A673 (cell line): ENCODE results near the gene SLC37A3. TPM values are rescaled to one million over a fixed set of nuclear protein-coding genes. Genes with fewer than 3 reads are reported as not detected.

Experiments used
- BruUV-seq: library from RNA; stranded (reverse); fragments of 400-500 nt; replicated peaks from 2 replicates; lab custom pipeline; 2021; lab: Mats Ljungman, UMichigan
- CTCF ChIA-PET: fragments of 300-600 bp; sonication (Branson Sonifier 250); formaldehyde crosslinking; loops from one replicate; lab custom pipeline; 2022; ENCODE audit warnings: antibody characterized with exemption; lab: Charles Lee
- POLR2A ChIA-PET: fragments of 300-600 bp; sonication (Branson Sonifier 250); formaldehyde crosslinking; loops from one replicate; lab custom pipeline; 2022; ENCODE audit warnings: antibody characterized with exemption; ENCODE audit not compliant: low non-redundant PET; lab: Charles Lee
- DNase-seq: peaks from one replicate; pipeline ENCODE4 v3.0.0-alpha.2; 2015; ENCODE audit warnings: low spot score
- H3K27ac ChIP-seq: fragments of 200-600 bp; sonication (generic); 2 replicates; pipeline ENCODE4 v1.5.1; 2016; ENCODE audit warnings: mixed run types, low read depth, mild to moderate bottlenecking, mixed read lengths, antibody characterized with exemption, low read length; ENCODE audit not compliant: poor library complexity, severe bottlenecking
- H3K27me3 ChIP-seq: fragments of 200-600 bp; sonication (generic); replicated peaks from 2 replicates; pipeline ENCODE4 v1.6.1; 2017; ENCODE audit warnings: mixed run types, low read depth, mild to moderate bottlenecking, mixed read lengths, antibody characterized with exemption, low read length; ENCODE audit not compliant: insufficient read depth, poor library complexity
- H3K36me3 ChIP-seq: fragments of 200-600 bp; sonication (generic); 2 replicates; pipeline ENCODE4 v1.6.1; 2016; ENCODE audit warnings: mixed run types, mild to moderate bottlenecking, mixed read lengths, antibody characterized with exemption, low read length; ENCODE audit not compliant: insufficient read depth, poor library complexity, severe bottlenecking
- H3K4me1 ChIP-seq: fragments of 200-600 bp; sonication (generic); 2 replicates; pipeline ENCODE4 v1.6.1; 2017; ENCODE audit warnings: mixed run types, mild to moderate bottlenecking, mixed read lengths, antibody characterized with exemption, low read length; ENCODE audit not compliant: insufficient read depth, poor library complexity, severe bottlenecking
- H3K4me3 ChIP-seq: fragments of 200-600 bp; sonication (generic); 2 replicates; pipeline ENCODE4 v1.5.1; 2016; ENCODE audit warnings: low read depth, mixed run types, mild to moderate bottlenecking, mixed read lengths, low read length; ENCODE audit not compliant: poor library complexity, severe bottlenecking
- H3K9me3 ChIP-seq: fragments of 200-600 bp; sonication (generic); 2 replicates; pipeline ENCODE4 v1.6.1; 2016; ENCODE audit warnings: mixed run types, low read depth, mild to moderate bottlenecking, mixed read lengths, antibody characterized with exemption, low read length; ENCODE audit not compliant: poor library complexity, severe bottlenecking
- CTCF ChIP-seq: fragments of 300-800, 200-600 bp; sonication (generic); conservative IDR thresholded peaks from 2 replicates; pipeline ENCODE4 v1.5.1; 2017; ENCODE audit warnings: low read depth, mild to moderate bottlenecking, antibody characterized with exemption, low read length, moderate library complexity, mixed read lengths
- EZH2 ChIP-seq: fragments of 200-600 bp; sonication (generic); IDR thresholded peaks from 2 replicates; pipeline ENCODE4 v1.6.1; 2017; ENCODE audit warnings: borderline replicate concordance, low read depth, mild to moderate bottlenecking, mixed read lengths, antibody characterized with exemption, low read length; ENCODE audit not compliant: poor library complexity, severe bottlenecking
- intact Hi-C: fragments of 100-400 bp; cut with micrococcal nuclease; formaldehyde crosslinking; loops from one replicate; pipeline ENCODE4 v1.10.0; 2022; ENCODE audit not compliant: unreplicated experiment
- total RNA-seq: library from RNA; stranded (reverse); gene quantifications from 2 replicates; pipeline ENCODE4 v1.2.3, GENCODE V29; 2021

The SLC37A3 gene
- total RNA-seq, 1 experiment from 2014 or later: 34.7 TPM

DNA sequence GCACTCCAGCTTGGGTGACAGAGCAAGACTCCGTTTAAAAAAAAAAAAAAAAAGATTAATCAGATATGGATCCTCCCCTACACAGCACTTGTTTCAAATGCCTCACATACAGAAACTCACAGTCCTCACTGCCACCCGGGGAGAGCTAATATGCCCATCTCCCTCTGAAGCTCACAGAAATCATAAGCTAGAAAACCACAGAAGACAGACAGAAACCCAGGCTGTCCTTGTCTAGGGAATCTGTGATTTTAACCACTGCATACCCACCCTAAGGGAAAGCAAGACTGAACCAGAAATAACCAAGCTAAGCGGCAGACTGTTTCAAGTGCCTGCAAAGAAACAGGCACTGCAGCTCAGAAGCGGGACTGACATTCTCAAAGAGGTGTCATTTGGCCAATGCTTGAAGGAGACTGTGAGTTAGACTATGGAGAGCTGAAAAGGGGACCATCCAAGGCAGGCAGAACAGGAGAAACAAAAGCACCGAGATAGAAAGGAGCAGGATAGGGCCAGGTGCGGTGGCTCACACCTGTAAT, 37.6 kb downstream of the SLC37A3 start:
- H3K4me1 ChIP-seq: no peaks in the 10 kb centered on the region
- intact Hi-C loops: no loop called here
- H3K27ac ChIP-seq: no peak overlapping the region
- H3K9me3 ChIP-seq: no peaks in the 10 kb centered on the region
- ChIA-PET POLR2A (no interaction called here), CTCF (no interaction called here)
- H3K4me3 ChIP-seq: no peak overlapping the region
- H3K36me3 ChIP-seq: no peaks in the 10 kb centered on the region
- TF ChIP-seq EZH2: no peak
- TF ChIP-seq CTCF: no peak
- DNase-seq: no peak
- H3K27me3 ChIP-seq: no peaks in the 10 kb centered on the region
- BruUV-seq: no TSS peak

GRCh38 chr7:140358412-140359051, 39.8 kb downstream of the SLC37A3 start:
- no TSS peak for BruUV-seq
- no peak overlapping the region for H3K27ac ChIP-seq
- H3K27me3 ChIP-seq: no peaks in the 10 kb centered on the region
- H3K4me3 ChIP-seq: no peak overlapping the region
- ChIA-PET CTCF (no interaction called here), POLR2A (no interaction called here)
- intact Hi-C loops: no loop called here
- no peaks in the 10 kb centered on the region for H3K9me3 ChIP-seq
- no peaks in the 10 kb centered on the region for H3K4me1 ChIP-seq
- H3K36me3 ChIP-seq: peaks cover 3% of the 10 kb centered on the region
- no peak for DNase-seq
- TF ChIP-seq CTCF (no peak), EZH2 (no peak)

- ChIA-PET POLR2A (no interaction called here), CTCF (no interaction called here)
- DNase-seq: no peak
- no peak overlapping the region for H3K4me3 ChIP-seq
- H3K4me1 ChIP-seq: no peaks in the 10 kb centered on the region
- H3K27me3 ChIP-seq: no peaks in the 10 kb centered on the region
- intact Hi-C loops: no loop called here
- peaks cover 3% of the 10 kb centered on the region for H3K36me3 ChIP-seq
- no peaks in the 10 kb centered on the region for H3K9me3 ChIP-seq
- H3K27ac ChIP-seq: no peak overlapping the region
- no TSS peak for BruUV-seq
- TF ChIP-seq EZH2 (no peak), CTCF (no peak)
Observed at GRCh38 chr7:140358024-140358411, 40.3 kb downstream of the SLC37A3 start.
